Measurements from ENCODE around the gene PTPRD. TPM values are rescaled to one million over a fixed set of nuclear protein-coding genes. Genes with fewer than 3 reads are reported as not detected.
"Not testable (repeated sequence)": the region's sequence is repeated elsewhere in the genome, so short reads cannot be mapped to it uniquely, and the experiment has no call there.

Gene PTPRD
- polyA plus RNA-seq, 12 donors, result 35.0 to 104 (median 78.4) TPM; not detected in 1

DNA sequence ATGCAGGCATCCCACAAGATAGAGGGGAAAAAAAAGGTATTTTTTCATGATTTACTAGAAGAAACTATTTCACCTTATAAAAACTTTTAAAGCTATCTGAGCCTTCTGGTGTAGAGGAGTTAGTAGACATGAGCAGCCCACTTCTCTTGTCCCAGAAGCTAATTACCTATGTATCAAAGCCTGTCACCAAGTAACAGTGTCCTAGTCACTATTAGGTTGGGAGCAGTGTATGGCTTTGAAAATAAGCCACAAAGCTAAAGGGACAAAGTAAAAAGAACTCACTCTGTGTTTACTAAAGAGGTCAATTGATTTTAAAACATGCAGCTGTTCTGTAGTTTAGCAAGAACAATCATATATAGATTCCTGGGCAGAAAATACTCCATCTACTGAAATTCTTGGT lies 1286.1 kb downstream of the PTPRD start:
- no peak for DNase-seq

DNA sequence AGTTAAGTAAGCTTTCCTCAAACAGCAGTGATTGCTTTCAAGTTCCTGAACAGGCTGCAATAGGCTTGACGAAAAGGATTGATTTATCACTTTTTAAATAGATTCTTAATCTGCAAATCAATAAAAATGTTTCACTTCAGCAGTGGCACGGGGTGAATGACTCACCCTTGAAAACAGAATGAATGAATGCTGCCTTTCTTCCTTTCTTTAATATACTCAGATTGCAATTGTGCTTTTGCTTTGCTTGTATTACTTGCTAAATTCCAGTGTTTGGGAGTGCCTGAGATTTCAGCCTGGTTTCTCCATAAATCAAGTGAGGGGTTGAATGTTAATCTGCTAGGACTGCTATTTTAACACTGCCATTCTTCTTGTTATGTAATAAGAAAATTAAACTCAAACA lies 1293.8 kb downstream of the PTPRD start:
- no peak for DNase-seq

DNA sequence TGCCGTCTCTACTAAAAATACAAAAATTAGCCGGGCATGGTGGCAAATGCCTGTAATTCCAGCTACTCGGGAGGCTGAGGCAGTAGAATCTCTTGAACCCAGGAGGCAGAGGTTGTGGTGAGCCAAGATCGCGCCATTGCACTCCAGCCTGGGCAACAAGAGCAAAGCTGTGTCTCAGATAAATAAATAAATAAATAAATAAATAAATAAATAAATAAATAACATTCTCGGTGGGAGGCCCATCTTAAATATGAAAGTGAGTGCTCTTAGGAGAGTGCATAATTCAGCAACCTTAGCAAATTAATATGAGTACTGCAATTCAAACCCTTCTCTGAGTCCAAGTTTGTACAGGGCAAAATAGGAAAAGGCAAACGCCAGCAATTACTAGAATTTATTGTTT lies 1302.1 kb downstream of the PTPRD start:
- DNase-seq, result not testable (repeated sequence)

DNA sequence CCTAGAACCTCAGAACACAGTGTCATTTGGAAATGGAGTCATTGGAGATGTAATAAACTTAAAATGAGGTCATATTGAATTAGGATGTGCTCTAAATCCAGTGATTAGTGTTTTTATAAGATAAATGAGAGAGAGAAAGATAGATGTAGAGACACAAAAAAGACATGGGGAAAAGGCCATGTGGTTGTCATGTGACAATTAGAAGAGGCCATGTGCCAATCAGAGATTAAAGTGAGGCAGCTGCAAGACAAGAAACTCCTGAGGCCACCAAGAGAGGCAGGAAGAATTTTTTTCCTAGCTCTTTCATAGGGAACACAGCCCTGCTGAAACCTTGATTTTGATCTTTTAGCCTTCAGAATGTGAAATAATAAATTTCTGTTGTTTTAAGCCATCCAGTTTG lies 1307.2 kb downstream of the PTPRD start:
- no peak for DNase-seq

DNA sequence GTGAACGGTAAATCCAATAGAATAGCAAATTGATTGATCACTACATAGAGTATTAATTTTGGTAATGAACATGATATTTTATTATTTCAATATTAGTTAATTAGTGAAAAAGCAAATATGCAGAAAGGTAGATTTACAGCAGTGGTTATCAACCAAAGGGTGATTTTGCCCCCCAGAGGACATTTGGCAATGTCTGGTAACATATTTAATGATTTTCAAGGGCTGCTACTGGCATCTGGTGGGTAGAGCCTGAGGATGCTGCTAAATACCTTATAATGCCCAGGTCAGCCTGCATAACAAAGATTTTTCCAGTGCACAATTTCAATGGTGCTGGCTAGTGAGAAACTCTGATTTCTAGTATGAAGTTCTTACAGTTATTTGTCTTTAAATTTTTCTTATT lies 1313.7 kb downstream of the PTPRD start:
- no peak for DNase-seq

DNA sequence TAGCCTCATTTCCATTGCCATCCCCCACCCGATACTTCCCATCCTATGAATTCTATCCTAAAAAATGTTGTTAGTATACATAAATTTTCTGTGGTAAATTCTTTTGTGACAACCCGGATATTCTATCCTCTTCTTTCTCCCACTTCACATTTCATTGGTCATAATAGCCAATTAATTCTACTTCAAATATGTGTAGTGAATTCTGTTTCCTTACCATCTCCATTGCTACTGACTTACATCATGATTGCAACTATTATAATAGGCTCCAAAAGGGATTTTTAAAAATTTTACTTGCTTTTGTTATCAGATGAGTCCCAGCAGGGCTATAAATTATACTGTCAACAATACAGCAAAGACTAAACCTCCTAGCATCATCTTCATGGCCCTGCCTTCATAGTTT lies 1326.8 kb downstream of the PTPRD start:
- DNase-seq, result no peak

DNA sequence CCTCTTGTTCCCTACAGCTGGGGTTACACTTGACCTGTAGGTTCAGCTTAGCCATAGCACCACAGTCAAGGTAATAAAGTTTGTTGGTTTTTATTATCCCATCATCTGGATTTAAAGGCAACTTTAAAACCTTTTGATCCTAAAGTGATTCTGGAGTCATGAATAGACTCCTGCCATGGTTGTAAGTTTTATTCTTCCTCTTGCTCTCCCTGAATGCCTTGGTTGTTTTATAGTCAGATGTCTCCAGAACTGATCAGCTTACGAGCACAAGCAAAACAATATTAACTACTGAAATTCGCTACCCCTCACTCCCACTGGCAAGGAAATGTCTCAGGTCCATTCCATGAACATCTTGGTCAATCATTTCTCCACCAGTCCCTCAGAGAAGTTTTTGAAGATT lies 1328.6 kb downstream of the PTPRD start:
- DNase-seq, result no peak

DNA sequence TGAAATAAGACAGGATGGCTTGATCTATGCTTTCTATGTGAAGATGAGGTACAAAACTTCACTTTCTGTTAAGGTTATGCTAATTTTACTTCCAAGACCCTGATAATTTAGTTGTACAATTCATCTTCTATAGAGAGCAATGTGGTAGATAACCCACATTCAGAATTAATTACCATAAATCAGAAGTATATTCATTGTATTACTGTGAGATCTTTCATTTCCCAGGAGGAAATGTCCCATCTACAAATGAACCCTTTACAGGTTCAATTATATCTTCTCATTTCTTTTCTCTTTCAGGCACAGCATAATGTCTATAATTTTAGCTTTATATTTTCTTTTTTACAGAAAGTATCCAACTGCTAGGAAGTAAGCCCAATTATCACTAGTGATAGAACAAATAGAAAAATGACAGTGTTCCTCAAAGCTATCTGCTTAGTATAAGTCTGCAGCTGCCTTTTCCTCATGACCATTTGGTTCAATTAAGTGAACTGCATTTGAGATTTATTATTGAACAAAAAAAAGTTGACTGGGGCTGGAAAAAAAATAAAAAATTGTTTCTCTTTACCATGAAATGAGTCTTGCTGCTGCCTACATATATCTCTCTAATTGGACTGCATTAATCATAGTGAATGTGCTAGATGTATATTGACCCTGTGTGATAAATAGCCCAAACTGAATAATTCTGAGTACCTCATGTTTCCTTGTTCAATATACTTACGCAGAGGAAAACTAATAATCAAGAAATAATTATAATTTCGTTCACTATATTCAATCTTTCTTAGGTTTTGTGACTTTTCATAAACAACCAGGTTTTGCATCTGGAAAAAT lies 1329.4 kb downstream of the PTPRD start:
- no peak for DNase-seq

DNA sequence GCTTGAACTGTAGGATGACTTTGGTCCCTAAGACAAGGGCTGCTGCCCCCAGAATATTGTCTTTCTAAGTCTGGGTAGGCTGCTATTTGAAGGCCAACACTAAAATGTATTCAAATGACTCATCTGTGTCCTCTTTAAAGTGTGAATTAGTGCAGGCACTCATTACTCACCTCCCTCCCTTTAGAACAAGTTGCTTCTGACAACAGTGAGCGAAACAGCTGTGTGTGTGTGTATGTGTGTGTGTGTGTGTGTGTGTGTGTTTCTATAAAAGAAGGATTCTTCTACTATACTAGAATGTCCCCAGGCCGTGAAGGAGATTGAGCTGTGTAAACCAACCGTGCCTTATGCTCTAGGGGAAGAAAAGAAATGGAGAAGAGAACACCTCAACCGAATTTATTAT lies 1337.2 kb downstream of the PTPRD start:
- DNase-seq, result no peak

DNA sequence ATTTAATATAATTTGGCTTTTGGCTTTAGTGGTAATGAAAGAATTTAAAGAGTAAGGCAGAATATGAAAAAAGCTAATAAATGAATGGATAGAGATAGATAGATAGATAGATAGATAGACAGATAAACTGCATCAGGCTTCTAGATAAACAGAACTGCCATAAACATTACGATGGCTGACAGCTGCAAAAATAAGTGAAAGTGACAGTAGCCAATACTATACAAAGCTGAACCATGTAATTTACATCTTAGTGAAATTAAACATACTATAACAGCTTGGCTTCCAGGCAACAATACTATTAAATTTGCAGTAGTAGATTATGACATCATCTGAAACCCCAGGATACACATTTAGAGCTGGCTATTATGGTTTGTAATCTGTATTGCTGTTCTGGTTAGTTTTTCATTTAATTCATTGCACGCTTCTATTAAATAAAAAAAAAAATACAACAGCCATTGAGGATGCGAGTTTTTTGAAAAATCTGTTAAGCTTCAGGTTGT lies 1354.8 kb downstream of the PTPRD start:
- no peak for DNase-seq

DNA sequence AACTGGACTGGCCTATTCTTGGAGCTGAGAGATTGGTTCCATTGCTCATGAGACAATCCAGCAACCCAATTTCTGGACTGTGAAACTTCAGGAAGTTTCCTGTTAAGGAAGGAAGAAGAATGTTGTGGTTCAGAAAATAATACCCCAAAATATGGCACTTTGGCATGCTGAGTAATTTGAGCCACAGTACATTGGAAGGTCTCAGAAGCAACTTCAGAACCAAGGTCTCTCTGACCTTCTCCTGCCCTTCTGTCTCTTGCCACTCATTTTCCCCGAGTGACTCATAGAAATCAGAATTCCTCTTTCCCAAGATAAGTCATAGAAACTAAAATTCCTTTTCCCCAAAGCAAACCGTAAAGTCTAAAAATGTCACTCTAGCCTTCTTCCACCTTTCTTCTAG lies 1366.1 kb downstream of the PTPRD start:
- no peak for DNase-seq

DNA sequence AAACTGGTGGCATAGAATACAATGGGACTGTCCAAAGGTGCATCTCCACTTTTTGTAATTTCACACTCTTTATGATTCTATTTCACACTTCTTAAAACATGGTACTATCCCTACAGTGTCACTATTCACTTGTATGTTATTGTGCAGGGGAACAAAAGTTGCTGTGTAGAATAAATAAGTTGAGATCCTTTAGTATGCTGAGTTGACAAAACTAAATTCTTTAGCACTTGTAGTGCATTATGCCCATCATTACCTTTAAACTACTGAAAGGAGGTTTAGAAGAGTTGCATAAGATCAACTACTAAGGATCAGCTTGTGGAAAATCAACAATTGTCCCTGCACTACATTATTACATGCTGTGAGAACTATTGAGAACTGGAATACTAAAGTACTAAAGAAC lies 1380.9 kb downstream of the PTPRD start:
- no peak for DNase-seq

DNA sequence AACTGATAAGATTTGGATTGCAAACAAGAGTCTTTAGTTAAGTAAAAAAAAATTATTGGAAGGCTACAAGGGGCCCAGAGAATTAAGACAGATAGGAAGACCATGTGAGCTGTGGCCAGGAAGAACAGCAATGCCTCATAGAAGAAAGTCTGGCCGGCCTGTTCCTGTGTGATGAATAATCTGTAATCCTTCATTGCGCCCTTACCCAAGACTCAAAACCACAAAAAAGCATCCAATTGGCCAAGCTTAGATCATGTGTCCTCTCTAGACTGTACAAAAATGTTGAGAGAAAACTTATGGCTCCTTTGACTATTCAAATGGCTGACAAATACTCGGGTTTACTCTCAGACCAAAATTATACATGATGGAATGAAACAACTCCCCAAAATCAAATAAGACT lies 1383.5 kb downstream of the PTPRD start:
- DNase-seq, result no peak

DNA sequence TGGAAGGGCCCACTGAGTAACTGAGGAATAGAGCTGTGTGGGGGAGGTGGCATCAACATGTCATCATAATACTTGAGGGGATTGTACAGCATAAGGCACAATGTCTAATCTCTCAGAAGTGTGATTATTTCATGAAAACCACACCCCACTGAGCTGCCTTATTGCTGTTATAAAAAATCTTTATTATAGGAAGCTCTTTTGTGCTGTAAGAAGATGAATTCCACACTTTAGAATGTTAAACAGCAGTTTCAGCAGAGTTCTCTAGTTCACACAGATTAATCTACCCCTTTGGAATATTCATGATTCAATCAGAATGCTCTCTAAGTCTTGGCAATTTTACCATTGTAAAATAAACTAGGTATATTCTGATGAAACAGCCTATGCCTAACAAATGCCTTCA lies 1389.6 kb downstream of the PTPRD start:
- DNase-seq, result no peak

DNA sequence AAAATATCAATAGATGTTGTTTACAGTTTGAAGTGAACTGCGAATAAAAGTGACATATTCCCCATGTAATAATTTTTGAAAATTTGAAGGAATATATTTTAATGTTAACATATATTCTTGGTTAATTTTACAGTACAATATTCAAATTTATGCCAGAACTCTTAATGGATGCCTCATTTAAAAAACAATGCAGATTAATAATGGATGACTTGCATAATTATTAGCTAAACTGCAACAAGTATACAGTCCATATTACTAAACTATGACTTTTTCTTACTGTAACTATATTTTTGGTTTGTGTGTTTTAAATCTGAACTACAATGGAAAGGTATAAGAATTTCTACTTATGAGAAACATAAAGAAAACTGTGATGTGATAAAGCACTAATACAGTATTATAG lies 1390.1 kb downstream of the PTPRD start:
- DNase-seq, result no peak

DNA sequence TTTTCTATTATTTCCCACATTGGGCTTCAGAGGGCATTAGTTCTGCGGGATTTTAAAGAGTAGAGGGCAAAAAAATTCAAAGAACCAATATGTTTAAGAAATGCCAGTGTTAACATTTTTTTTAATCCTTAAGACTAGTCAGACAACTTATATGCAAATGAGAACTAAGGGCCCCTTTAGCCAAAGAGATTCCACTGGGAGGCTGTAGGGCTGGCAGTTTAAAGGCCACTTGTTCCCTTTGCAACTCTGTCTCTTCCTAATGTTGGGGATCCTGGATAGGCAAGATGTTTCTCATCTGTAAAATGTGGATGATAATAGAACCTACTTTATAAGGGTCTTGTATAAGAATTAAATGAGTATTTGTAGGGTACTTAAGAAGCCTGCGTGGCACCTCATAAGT lies 1395.9 kb downstream of the PTPRD start:
- DNase-seq, result no peak

DNA sequence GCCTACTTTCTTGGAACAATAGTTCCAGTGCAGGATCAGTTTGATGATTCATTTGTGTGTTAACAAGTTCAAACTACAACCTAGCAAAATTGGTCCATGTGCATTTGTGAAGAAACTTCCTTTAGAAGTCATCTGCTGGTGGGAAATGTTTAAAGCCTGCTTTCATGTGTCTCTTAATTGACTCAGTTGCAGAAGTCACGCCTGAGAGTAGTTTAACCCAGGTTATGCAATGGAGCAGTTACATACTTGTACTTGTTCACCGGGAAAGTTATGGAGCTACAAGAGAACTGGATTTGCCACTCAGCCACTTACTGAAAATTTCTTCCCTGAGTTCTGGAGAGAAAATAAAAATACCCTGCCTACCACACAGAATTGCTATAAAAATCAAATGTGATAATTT lies 1397.8 kb downstream of the PTPRD start:
- no peak for DNase-seq

DNA sequence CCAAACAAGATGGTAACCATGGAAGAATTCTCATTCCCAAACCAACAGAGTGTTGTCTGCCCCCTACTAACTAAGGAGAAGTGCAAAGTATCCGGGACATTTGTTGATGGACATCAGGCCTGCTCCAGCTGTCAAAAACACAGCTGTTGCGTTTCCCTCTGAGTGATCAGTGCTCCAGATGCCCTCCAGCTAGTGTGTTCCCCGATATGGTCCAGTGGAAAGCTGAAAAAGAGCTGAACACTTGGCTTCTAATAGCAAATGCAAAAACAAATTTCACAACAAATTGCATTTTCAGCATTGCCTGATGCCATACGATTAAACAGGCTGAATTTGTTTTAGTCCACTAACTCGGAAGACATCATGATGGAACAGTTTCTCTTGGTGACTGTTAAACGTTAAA lies 1398.7 kb downstream of the PTPRD start:
- peak; percentile 9 for DNase-seq

DNA sequence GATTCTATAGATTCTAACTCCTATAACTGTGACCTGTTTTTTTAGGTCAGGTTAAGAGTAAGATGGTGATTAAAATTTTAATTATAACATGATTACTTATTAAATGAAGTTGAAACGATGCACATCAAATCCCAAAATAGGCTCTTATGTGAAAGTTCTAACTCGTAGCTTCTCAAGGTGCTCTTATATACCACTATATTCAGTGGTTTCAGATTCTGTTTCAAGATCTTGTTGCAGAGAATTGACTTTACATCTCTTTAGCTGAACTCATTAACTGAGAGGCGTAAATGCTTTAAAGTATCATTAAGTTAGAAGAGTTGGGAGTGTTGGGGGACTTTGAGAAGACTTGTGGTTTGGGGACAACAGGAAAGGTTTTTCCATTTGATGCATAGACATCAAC lies 1399.8 kb downstream of the PTPRD start:
- DNase-seq, result no peak

DNA sequence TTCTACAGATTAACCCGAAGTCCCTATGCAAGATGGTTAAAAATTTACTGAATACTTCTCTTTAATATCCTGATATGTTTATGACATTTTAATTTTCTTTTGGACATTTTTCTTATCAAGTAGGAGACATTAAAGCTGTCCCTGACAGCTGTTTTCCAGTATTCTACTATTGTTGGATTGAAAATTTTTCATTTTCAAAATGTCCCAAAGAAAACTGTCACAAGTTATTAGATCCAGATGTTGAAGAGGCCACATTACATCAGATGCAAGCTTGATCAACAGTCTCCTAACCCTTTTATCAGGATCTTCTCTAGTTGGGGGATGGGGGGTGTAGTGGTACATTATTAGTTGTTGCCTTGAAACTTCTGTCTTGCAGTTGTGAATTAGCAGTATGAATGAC lies 1410.5 kb downstream of the PTPRD start:
- no peak for DNase-seq

DNA sequence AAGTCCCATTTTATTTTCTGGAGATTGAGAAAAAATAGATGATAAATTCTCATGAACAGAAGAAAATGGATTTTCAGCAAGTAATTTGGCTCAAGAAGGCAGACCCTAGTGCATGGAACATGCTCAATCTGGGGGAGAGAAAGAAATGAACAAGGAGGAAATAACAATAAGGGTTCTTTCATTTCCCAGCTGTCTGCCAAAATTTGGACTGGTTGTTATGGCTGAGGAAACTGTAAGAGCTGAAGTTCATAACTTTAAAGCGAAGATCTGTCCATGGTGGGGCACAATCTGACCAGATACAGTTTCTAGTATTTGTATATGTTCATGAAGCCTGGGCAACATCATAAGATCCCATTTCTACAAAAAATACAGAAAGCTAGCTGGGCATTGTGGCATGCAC lies 1426.7 kb downstream of the PTPRD start:
- no peak for DNase-seq

DNA sequence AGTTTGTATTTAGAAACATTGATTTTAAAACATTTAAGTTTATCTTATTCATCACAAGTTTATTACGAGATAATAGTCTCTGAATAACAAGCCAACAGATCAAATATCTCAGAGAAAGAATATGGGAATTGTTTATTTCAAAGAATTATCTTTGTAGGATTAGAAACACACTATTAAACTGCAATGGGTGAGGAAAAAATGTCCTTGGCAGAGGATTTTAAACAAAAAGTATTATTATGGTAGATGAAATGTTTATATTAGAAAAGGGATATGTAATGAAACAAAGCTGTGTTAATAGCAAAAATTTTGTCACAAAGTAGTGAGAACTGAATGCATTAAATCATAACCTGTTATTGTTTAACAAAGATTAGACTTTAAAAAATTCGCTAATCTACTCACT lies 1430.4 kb downstream of the PTPRD start:
- DNase-seq, result no peak

DNA sequence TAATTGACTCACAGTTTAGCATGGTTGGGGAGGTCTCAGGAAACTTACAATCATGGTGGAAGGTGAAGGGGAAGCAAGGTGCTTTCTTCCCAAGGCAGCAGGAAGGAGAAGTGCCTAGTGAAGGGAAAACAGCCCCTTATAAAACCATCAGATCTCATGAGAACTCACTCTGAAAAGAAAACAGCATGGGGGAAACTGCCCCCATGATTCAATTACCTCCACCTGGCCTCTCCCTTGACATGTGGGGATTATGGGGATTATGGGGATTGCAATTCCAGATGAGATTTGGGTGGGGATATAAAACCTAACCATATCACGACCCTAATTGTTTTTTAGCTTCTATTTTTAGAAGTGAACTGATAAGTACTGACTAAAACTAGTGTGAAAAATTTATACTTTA lies 1435.7 kb downstream of the PTPRD start:
- DNase-seq, result no peak

DNA sequence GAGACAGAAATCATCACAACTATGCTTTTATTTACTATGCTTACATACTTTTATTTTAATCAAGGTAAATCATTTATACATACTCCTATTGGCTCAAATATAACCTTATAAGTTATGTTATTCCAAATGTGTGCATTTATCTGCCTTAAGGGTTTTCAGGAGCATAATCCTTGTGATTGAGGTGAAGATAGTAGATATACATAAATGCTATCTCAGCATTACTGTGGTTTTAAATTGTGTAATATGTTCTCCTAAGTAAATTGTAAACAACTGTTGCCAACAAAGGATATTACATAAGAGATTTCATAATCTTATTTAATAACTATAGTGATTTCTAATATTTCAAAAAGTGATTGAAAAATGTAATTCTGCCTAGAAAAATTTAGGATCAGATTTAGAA lies 1438.4 kb downstream of the PTPRD start:
- no peak for DNase-seq

All from muscle of arm (tissue), 12 donors.